Breast epithelium (tissue), 3 donors: ENCODE data around the gene ZNF710.

Experiments
- POLR2A ChIP-seq: fragments of 450-650 bp; IDR thresholded peaks from one replicate; pipeline ENCODE4 v1.6.1; 2016; ENCODE audit warnings: antibody characterized with exemption, mild to moderate bottlenecking, moderate library complexity
- POLR2AphosphoS5 ChIP-seq, 3 donors: sonication (generic); formaldehyde crosslinking; IDR thresholded peaks; one replicate each; pipeline ENCODE4 v1.6.1; 2017; ENCODE audit warnings: antibody characterized with exemption in 3 of 3
- TF ChIP-seq, protein P1 (sequence below), 3 donors: fragments of 450-650 bp; IDR thresholded peaks; one replicate each; pipeline ENCODE4 v1.5.1; 2016 to 2017; ENCODE audit warnings: antibody characterized with exemption in 3 of 3, mild to moderate bottlenecking in 3 of 3, moderate library complexity in 3 of 3

DNA sequence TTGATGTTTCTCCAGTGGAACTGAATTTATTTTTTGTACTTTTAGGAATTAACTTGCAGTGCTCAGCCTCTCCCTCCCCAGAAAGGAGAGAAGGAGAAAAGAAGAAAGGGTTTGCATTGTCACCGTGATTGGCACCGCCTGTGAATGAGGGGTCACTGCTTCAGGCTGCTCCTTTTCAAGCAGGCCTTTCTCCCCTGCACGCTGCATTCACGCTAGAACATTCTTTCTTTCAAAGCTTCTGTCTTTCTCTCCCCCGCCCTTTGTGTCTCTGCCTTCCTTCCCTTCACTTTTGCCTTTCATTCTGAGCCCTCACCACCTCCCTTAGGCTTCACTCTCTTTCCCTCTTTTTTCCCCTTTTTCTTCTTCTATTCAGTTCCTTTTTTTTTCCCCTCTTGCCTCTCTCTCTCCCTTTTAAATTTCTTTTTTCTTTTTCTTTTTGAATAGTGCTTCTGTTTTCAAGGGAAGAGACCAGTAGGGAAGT, 42.4 kb downstream of the ZNF710 start:
- TF ChIP-seq, protein P1, sequence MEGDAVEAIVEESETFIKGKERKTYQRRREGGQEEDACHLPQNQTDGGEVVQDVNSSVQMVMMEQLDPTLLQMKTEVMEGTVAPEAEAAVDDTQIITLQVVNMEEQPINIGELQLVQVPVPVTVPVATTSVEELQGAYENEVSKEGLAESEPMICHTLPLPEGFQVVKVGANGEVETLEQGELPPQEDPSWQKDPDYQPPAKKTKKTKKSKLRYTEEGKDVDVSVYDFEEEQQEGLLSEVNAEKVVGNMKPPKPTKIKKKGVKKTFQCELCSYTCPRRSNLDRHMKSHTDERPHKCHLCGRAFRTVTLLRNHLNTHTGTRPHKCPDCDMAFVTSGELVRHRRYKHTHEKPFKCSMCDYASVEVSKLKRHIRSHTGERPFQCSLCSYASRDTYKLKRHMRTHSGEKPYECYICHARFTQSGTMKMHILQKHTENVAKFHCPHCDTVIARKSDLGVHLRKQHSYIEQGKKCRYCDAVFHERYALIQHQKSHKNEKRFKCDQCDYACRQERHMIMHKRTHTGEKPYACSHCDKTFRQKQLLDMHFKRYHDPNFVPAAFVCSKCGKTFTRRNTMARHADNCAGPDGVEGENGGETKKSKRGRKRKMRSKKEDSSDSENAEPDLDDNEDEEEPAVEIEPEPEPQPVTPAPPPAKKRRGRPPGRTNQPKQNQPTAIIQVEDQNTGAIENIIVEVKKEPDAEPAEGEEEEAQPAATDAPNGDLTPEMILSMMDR (IDR thresholded peaks at IDR 0.05): no peak
- TF ChIP-seq POLR2AphosphoS5 (IDR thresholded peaks at IDR 0.05): no peak
- TF ChIP-seq POLR2A: no peak
